NB4 (cell line): ENCODE data around the gene CFP.

ENCODE experiments used
- POLR2A ChIP-seq: IDR thresholded peaks from 2 replicates; pipeline ENCODE4 v1.6.1; 2011; ENCODE audit warnings: mild to moderate bottlenecking; ENCODE audit not compliant: insufficient read length; ENCODE audit errors: extremely low read depth
- TF ChIP-seq, protein P1 (sequence below): IDR thresholded peaks from one replicate; pipeline ENCODE4 v1.5.1; 2012; ENCODE audit warnings: low read depth, low read length

DNA sequence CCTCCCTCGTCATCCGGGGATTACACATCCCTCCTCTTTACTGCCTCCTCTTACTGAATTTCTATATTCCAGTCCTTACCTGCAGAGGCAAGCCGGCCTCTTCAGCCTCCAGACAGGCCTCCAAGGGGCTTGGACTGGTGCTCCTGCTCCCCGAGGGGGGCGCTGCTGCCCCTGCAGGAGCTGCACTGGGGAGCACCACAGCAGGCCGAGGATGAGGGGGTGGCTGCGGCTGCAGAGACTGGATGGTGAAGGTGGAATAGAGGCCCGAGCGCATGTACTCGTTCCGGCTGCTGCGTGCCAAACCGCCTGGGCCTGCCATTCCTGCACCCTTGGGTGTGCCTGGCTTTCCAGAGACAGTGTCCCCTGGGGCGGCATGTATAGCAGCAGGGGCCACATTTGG, 9.1 kb upstream of the CFP start:
- TF ChIP-seq, protein P1, sequence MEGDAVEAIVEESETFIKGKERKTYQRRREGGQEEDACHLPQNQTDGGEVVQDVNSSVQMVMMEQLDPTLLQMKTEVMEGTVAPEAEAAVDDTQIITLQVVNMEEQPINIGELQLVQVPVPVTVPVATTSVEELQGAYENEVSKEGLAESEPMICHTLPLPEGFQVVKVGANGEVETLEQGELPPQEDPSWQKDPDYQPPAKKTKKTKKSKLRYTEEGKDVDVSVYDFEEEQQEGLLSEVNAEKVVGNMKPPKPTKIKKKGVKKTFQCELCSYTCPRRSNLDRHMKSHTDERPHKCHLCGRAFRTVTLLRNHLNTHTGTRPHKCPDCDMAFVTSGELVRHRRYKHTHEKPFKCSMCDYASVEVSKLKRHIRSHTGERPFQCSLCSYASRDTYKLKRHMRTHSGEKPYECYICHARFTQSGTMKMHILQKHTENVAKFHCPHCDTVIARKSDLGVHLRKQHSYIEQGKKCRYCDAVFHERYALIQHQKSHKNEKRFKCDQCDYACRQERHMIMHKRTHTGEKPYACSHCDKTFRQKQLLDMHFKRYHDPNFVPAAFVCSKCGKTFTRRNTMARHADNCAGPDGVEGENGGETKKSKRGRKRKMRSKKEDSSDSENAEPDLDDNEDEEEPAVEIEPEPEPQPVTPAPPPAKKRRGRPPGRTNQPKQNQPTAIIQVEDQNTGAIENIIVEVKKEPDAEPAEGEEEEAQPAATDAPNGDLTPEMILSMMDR, result no peak
- no peak for TF ChIP-seq POLR2A
